Transverse colon (tissue), 4 donors: ENCODE data around the gene BEST4.

ENCODE experiments used
- POLR2AphosphoS5 ChIP-seq, 3 donors: sonication (generic); formaldehyde crosslinking; IDR thresholded peaks; one replicate each; pipeline ENCODE4 v1.6.1; 2016; ENCODE audit warnings: antibody characterized with exemption in 3 of 3
- TF ChIP-seq, protein P1 (sequence below), 5 experiments: fragments of 200-600 bp in 3 of 5; fragments of 450-650 bp in 2 of 5; sonication (generic) in 3 of 5; IDR thresholded peaks; 1 replicate in 2 of 5; 2 replicates in 3 of 5; pipeline ENCODE4 v1.5.1; 2016 to 2017; ENCODE audit warnings: antibody characterized with exemption in 5 of 5, inconsistent platforms in 3 of 5, mild to moderate bottlenecking in 2 of 5, moderate library complexity in 1 of 5

DNA sequence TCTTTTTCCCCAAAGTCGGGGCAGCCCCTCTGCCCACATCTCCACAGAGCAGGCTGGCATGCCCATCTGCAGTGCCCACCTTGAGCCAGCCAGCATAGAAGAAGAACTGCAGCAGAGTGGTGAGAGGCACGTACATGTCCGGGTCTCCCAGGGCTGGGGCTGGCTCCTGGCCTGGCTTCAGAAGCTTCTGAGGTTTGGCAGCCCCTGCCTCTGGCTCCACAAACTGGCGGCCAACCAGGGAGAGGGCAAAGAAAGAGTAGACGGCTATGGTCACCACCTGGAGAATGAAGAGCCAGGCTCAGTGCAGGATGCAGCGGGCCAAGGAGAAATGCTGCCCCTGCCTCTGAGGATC, 3.0 kb downstream of the BEST4 start:
- TF ChIP-seq, protein P1, sequence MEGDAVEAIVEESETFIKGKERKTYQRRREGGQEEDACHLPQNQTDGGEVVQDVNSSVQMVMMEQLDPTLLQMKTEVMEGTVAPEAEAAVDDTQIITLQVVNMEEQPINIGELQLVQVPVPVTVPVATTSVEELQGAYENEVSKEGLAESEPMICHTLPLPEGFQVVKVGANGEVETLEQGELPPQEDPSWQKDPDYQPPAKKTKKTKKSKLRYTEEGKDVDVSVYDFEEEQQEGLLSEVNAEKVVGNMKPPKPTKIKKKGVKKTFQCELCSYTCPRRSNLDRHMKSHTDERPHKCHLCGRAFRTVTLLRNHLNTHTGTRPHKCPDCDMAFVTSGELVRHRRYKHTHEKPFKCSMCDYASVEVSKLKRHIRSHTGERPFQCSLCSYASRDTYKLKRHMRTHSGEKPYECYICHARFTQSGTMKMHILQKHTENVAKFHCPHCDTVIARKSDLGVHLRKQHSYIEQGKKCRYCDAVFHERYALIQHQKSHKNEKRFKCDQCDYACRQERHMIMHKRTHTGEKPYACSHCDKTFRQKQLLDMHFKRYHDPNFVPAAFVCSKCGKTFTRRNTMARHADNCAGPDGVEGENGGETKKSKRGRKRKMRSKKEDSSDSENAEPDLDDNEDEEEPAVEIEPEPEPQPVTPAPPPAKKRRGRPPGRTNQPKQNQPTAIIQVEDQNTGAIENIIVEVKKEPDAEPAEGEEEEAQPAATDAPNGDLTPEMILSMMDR (IDR thresholded peaks at IDR 0.05), result no peak
- TF ChIP-seq POLR2AphosphoS5 (IDR thresholded peaks at IDR 0.05), result no peak
